ENCODE measurements around the gene NDUFAF7. TPM values are rescaled to one million over a fixed set of nuclear protein-coding genes. Genes with fewer than 3 reads are reported as not detected.
"Not testable (repeated sequence)": the region's sequence is repeated elsewhere in the genome, so short reads cannot be mapped to it uniquely, and the experiment has no call there.

The NDUFAF7 gene
- polyA plus RNA-seq, 3 donors: 18.4 to 28.8 (median 28.3) TPM

GRCh38 chr2:37263839-37264238, 32.4 kb downstream of the NDUFAF7 start:
- no peak for DNase-seq (ENCODE audit: extremely low read depth in 1 of 11, low read depth in 9 of 11, low spot score in 4 of 11)

- DNase-seq (ENCODE audit: extremely low read depth in 1 of 11, low read depth in 9 of 11, low spot score in 4 of 11): no peak
Observed at GRCh38 chr2:37267685-37268084, 36.2 kb downstream of the NDUFAF7 start.

GRCh38 chr2:37268111-37268510, 36.7 kb downstream of the NDUFAF7 start:
- no peak for DNase-seq (ENCODE audit: extremely low read depth in 1 of 11, low read depth in 9 of 11, low spot score in 4 of 11)

GRCh38 chr2:37271376-37272067, 40.1 kb downstream of the NDUFAF7 start:
- DNase-seq (ENCODE audit: extremely low read depth in 1 of 11, low read depth in 9 of 11, low spot score in 4 of 11): no peak

- no peak for DNase-seq (ENCODE audit: extremely low read depth in 1 of 11, low read depth in 9 of 11, low spot score in 4 of 11)
Observed at GRCh38 chr2:37274359-37274965, 43.0 kb downstream of the NDUFAF7 start.

- DNase-seq (ENCODE audit: extremely low read depth in 1 of 11, low read depth in 9 of 11, low spot score in 4 of 11): no peak
Observed at GRCh38 chr2:37276291-37276690, 44.8 kb downstream of the NDUFAF7 start.

- no peak for DNase-seq (ENCODE audit: extremely low read depth in 1 of 11, low read depth in 9 of 11, low spot score in 4 of 11)
Observed at GRCh38 chr2:37281916-37282315, 50.5 kb downstream of the NDUFAF7 start.

- no peak for DNase-seq (ENCODE audit: extremely low read depth in 1 of 11, low read depth in 9 of 11, low spot score in 4 of 11)
Observed at GRCh38 chr2:37282746-37283145, 51.3 kb downstream of the NDUFAF7 start.

GRCh38 chr2:37283207-37283606, 51.7 kb downstream of the NDUFAF7 start:
- no peak for DNase-seq (ENCODE audit: extremely low read depth in 1 of 11, low read depth in 9 of 11, low spot score in 4 of 11)

GRCh38 chr2:37284381-37284780, 52.9 kb downstream of the NDUFAF7 start:
- DNase-seq (ENCODE audit: extremely low read depth in 1 of 11, low read depth in 9 of 11, low spot score in 4 of 11): no peak

GRCh38 chr2:37287966-37288365, 56.5 kb downstream of the NDUFAF7 start:
- DNase-seq (ENCODE audit: extremely low read depth in 1 of 11, low read depth in 9 of 11, low spot score in 4 of 11): no peak

GRCh38 chr2:37291680-37292079, 60.2 kb downstream of the NDUFAF7 start:
- no peak for DNase-seq (ENCODE audit: extremely low read depth in 1 of 11, low read depth in 9 of 11, low spot score in 4 of 11)

GRCh38 chr2:37294858-37295257, 63.4 kb downstream of the NDUFAF7 start:
- not testable (repeated sequence) for DNase-seq (ENCODE audit: extremely low read depth in 1 of 11, low read depth in 9 of 11, low spot score in 4 of 11)

GRCh38 chr2:37295469-37296073, 64.1 kb downstream of the NDUFAF7 start:
- no peak for DNase-seq (ENCODE audit: extremely low read depth in 1 of 11, low read depth in 9 of 11, low spot score in 4 of 11)

- no peak for DNase-seq (ENCODE audit: extremely low read depth in 1 of 11, low read depth in 9 of 11, low spot score in 4 of 11)
Observed at GRCh38 chr2:37297632-37298031, 66.2 kb downstream of the NDUFAF7 start.

Other genes starting within 250 kb of the NDUFAF7 start
- 10 to 100 TPM; 20.0 to 24.5 (median 24.2) TPM for gene HEATR5B, start 147.3 kb upstream of the NDUFAF7 start, polyA plus RNA-seq (ENCODE audit: insufficient read length in 3 of 3)
- gene GPATCH11, start 147.1 kb upstream of the NDUFAF7 start, polyA plus RNA-seq (ENCODE audit: insufficient read length in 3 of 3): 10 to 100 TPM; 10.5 to 12.7 (median 10.9) TPM
- gene EIF2AK2, start 74.7 kb upstream of the NDUFAF7 start, polyA plus RNA-seq (ENCODE audit: insufficient read length in 3 of 3): 10 to 100 TPM; 32.6 to 38.0 (median 36.9) TPM
- gene SULT6B1, start 43.0 kb upstream of the NDUFAF7 start, polyA plus RNA-seq (ENCODE audit: insufficient read length in 3 of 3): under 1 TPM in 1 of 3 donors, not detected in 2; 0.35 TPM
- 10 to 100 TPM; 52.4 to 68.8 (median 62.5) TPM for gene CEBPZOS, start 35.2 kb upstream of the NDUFAF7 start, polyA plus RNA-seq (ENCODE audit: insufficient read length in 3 of 3)
- 100 to 1,000 TPM in 1 of 3 donors, 10 to 100 TPM in 2; 75.8 to 105 (median 85.7) TPM for gene CEBPZ, start 62 bp upstream of the NDUFAF7 start, polyA plus RNA-seq (ENCODE audit: insufficient read length in 3 of 3)
- 10 to 100 TPM; 50.2 to 55.6 (median 55.4) TPM for gene PRKD3, start 93.2 kb downstream of the NDUFAF7 start, polyA plus RNA-seq (ENCODE audit: insufficient read length in 3 of 3)
- 10 to 100 TPM in 2 of 3 donors, 1 to 10 TPM in 1; 9.5 to 14.3 (median 14.3) TPM for gene QPCT, start 113.0 kb downstream of the NDUFAF7 start, polyA plus RNA-seq (ENCODE audit: insufficient read length in 3 of 3)